SK-N-SH treated with all-trans-retinoic acid at 6 μM for 48 hours (cell line): ENCODE results near the gene TBR1.

ENCODE experiments used
- ATAC-seq: fragments of 200-7000 bp; cut with Tn5 transposase; 3 replicates; pipeline ENCODE4 v1.9.1; 2020; ENCODE audit warnings: mild to moderate bottlenecking, moderate library complexity
- ARNTL ChIP-seq: fragments of 450-650 bp; formaldehyde crosslinking; IDR thresholded peaks from 2 replicates; pipeline ENCODE4 v1.5.0; 2020; ENCODE audit warnings: low read depth, mild to moderate bottlenecking, moderate library complexity, borderline replicate concordance
- BACH2 ChIP-seq: fragments of 250-450 bp; sonication (Bioruptor Pico); IDR thresholded peaks from 2 replicates; pipeline ENCODE4 v1.9.0; 2021; ENCODE audit warnings: mild to moderate bottlenecking, borderline replicate concordance
- CREB5 ChIP-seq: fragments of 250-450 bp; sonication (Bioruptor Pico); IDR thresholded peaks from 2 replicates; pipeline ENCODE4 v1.5.1; 2020; ENCODE audit warnings: low read depth, mild to moderate bottlenecking, moderate library complexity
- CSDC2 ChIP-seq: fragments of 250-450 bp; sonication (Bioruptor Pico); IDR thresholded peaks from 2 replicates; pipeline ENCODE4 v1.5.0; 2020; ENCODE audit warnings: mild to moderate bottlenecking, moderate library complexity
- CSRNP3 ChIP-seq: fragments of 250-450 bp; sonication (Bioruptor Pico); IDR thresholded peaks from 2 replicates; pipeline ENCODE4 v1.5.1; 2021; ENCODE audit warnings: mild to moderate bottlenecking, moderate library complexity
- ESRRG ChIP-seq: fragments of 250-450 bp; sonication (Bioruptor Pico); IDR thresholded peaks from 2 replicates; pipeline ENCODE4 v1.6.1; 2021; ENCODE audit warnings: mild to moderate bottlenecking
- GLIS3 ChIP-seq: fragments of 250-450 bp; sonication (Bioruptor Pico); IDR thresholded peaks from 2 replicates; pipeline ENCODE4 v1.5.0; 2020; ENCODE audit warnings: mild to moderate bottlenecking, moderate library complexity
- ISL1 ChIP-seq: fragments of 250-450 bp; sonication (Bioruptor Pico); IDR thresholded peaks from 2 replicates; pipeline ENCODE4 v2.1.2; 2022; ENCODE audit warnings: mild to moderate bottlenecking, moderate library complexity
- OSR1 ChIP-seq: fragments of 250-450 bp; sonication (Bioruptor Pico); IDR thresholded peaks from 2 replicates; pipeline ENCODE4 v1.8.0; 2022; ENCODE audit warnings: moderate library complexity, mild to moderate bottlenecking, inconsistent platforms
- PATZ1 ChIP-seq: fragments of 250-450 bp; sonication (Bioruptor Pico); IDR thresholded peaks from 2 replicates; pipeline ENCODE4 v1.8.0; 2020; ENCODE audit warnings: mild to moderate bottlenecking, moderate library complexity, borderline replicate concordance
- PPARA ChIP-seq: fragments of 250-450 bp; sonication (Bioruptor Pico); IDR thresholded peaks from 2 replicates; pipeline ENCODE4 v1.5.0; 2020; ENCODE audit warnings: mild to moderate bottlenecking, borderline replicate concordance
- RARB ChIP-seq: fragments of 250-450 bp; sonication (Bioruptor Pico); IDR thresholded peaks from 2 replicates; pipeline ENCODE4 v1.8.0; 2021; ENCODE audit warnings: mild to moderate bottlenecking, moderate library complexity
- SNAI2 ChIP-seq: fragments of 250-450 bp; sonication (Bioruptor Pico); IDR thresholded peaks from 2 replicates; pipeline ENCODE4 v1.5.0; 2020; ENCODE audit warnings: mild to moderate bottlenecking, moderate library complexity
- TCF4 ChIP-seq: fragments of 250-450 bp; sonication (Bioruptor Pico); IDR thresholded peaks from 2 replicates; pipeline ENCODE4 v1.8.0; 2021; ENCODE audit warnings: mild to moderate bottlenecking, moderate library complexity, borderline replicate concordance
- TOX ChIP-seq: fragments of 250-450 bp; sonication (Bioruptor Pico); IDR thresholded peaks from 2 replicates; pipeline ENCODE4 v1.8.0; 2021; ENCODE audit warnings: mild to moderate bottlenecking, moderate library complexity, borderline replicate concordance
- TSHZ2 ChIP-seq: fragments of 250-450 bp; sonication (Bioruptor Pico); IDR thresholded peaks from 2 replicates; pipeline ENCODE4 v1.5.0; 2020; ENCODE audit warnings: mild to moderate bottlenecking, moderate library complexity
- ZFP3 ChIP-seq: fragments of 250-450 bp; sonication (Bioruptor Pico); IDR thresholded peaks from 2 replicates; pipeline ENCODE4 v1.5.0; 2020; ENCODE audit warnings: mild to moderate bottlenecking, moderate library complexity
- ZFP30 ChIP-seq: fragments of 450-650 bp; formaldehyde crosslinking; IDR thresholded peaks from 2 replicates; pipeline ENCODE4 v1.5.0; 2022; ENCODE audit warnings: mild to moderate bottlenecking, moderate library complexity
- ZNF565 ChIP-seq: fragments of 450-650 bp; formaldehyde crosslinking; conservative IDR thresholded peaks from 2 replicates; pipeline ENCODE4 v1.5.0; 2020; ENCODE audit warnings: low read depth, mild to moderate bottlenecking, moderate library complexity
- ZNF70 ChIP-seq: fragments of 450-650 bp; formaldehyde crosslinking; IDR thresholded peaks from 2 replicates; pipeline ENCODE4 v1.5.0; 2020; ENCODE audit warnings: mild to moderate bottlenecking, moderate library complexity
- ZNF8 ChIP-seq: fragments of 450-650 bp; formaldehyde crosslinking; IDR thresholded peaks from 2 replicates; pipeline ENCODE4 v1.5.0; 2020; ENCODE audit warnings: mild to moderate bottlenecking, moderate library complexity

Gene TBR1

GRCh38 chr2:161434118-161434517, 18.0 kb downstream of the TBR1 start:
- no peak for ATAC-seq
- TF ChIP-seq TOX (CRISPR knock-in tag) (no peak), PPARA (CRISPR knock-in tag) (no peak), OSR1 (no peak), TSHZ2 (CRISPR knock-in tag) (no peak), BACH2 (CRISPR knock-in tag) (no peak), ZNF565 (no peak), CSRNP3 (CRISPR knock-in tag) (no peak), SNAI2 (CRISPR knock-in tag) (no peak), PATZ1 (CRISPR knock-in tag) (no peak), RARB (CRISPR knock-in tag) (no peak)

GRCh38 chr2:161436411-161436810, 20.3 kb downstream of the TBR1 start:
- TF ChIP-seq CSDC2 (CRISPR knock-in tag) (no peak), ZNF565 (no peak), ISL1 (no peak)
- no peak for ATAC-seq

GRCh38 chr2:161438598-161438997, 22.5 kb downstream of the TBR1 start:
- no peak for ATAC-seq
- TF ChIP-seq ZFP30 (no peak), PATZ1 (CRISPR knock-in tag) (no peak), ZNF565 (no peak), RARB (CRISPR knock-in tag) (no peak), ZNF8 (CRISPR knock-in tag) (no peak), ARNTL (CRISPR knock-in tag) (no peak), OSR1 (no peak), ESRRG (CRISPR knock-in tag) (no peak), ISL1 (no peak), SNAI2 (CRISPR knock-in tag) (no peak), ZNF70 (CRISPR knock-in tag) (no peak)

- no peak for ATAC-seq
- TF ChIP-seq TSHZ2 (CRISPR knock-in tag) (no peak), CREB5 (CRISPR knock-in tag) (no peak), ESRRG (CRISPR knock-in tag) (no peak), ZFP30 (no peak), TCF4 (CRISPR knock-in tag) (no peak), ARNTL (CRISPR knock-in tag) (no peak), OSR1 (no peak), ZFP3 (CRISPR knock-in tag) (no peak), SNAI2 (CRISPR knock-in tag) (no peak), GLIS3 (CRISPR knock-in tag) (no peak)
Measured at GRCh38 chr2:161445097-161445496, 29.0 kb downstream of the TBR1 start.
